HG03103 (cell line): ENCODE results near the gene CENPN.

Source experiments
- ATAC-seq: cut with Tn5 transposase; IDR thresholded peaks from one replicate; pipeline ENCODE4 v1.9.1; 2021; ENCODE audit warnings: low read depth; ENCODE audit not compliant: unreplicated experiment

CENPN gene, protein sequence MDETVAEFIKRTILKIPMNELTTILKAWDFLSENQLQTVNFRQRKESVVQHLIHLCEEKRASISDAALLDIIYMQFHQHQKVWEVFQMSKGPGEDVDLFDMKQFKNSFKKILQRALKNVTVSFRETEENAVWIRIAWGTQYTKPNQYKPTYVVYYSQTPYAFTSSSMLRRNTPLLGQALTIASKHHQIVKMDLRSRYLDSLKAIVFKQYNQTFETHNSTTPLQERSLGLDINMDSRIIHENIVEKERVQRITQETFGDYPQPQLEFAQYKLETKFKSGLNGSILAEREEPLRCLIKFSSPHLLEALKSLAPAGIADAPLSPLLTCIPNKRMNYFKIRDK

DNA sequence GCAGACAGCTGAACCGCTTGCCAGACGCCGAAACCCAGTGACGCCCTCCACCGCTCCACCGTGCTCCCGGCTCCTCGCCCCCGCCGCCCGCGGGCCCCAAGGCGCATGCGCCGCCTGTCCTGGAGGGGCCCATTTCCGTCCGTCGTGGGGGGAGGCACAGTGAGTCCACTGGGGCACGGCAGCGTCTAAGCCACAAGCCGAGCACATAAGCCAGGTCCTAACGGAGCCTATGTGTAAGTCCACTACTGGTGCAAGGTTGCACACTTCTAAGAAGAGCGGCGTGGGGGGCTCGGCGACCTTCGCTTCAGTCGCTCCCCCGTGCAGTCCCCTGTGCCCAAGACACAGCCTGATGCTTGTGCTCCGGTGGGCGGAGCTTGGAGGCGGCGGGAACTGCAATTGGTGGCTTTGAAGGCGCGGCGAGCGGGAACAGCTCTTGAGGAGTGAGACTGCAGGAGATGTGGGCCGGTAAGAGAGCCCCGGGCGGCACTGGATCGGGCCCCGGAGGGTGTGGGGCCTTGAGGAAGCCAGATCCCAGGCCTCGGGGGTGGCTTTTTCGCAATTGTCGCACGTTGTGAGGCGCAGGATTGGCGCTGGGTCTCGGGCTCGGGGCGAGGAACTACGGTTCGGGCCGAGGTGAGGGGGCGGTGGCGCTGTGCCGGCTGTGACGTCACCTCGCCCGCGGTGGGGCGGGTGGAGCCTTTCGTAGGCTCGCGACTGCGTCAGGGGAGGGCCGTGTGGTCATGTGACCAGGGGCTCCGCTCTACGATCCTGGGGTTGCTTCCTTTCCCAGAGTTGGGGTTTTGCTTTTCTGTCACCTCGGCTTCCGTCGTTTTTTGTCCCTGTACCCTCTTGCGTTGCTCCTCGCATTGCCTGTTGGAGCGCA, at the start of gene CENPN, which contains the start of gene CMC2:
CENPN (plus strand) TSS at position 402 of the 883 bp plus-strand sequence. CDS start 4,726 bp downstream, outside the sequence.
CMC2 (minus strand) TSS at position 73 of the 883 bp plus-strand sequence. CDS start 9,491 bp downstream, outside the sequence.
- ATAC-seq = peak; percentile 72

DNA sequence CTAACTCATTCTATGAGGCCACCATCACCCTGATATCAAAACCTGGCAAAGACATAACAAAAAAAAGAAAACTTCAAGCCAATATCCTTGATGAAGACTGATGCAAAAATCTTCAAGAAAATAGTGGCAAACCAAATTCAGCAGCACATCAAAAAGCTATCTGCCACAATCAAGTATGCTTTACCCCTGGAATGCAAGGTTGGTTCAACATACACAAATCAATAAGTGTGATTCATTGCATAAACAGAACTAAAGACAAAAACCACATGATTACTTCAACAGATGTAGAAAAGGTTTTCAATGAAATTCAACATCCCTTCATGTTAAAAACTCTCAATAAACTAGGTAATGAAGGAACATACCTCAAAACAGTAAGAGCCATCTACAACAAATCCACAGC, 48.7 kb upstream of the CENPN start:
- ATAC-seq = no peak

DNA sequence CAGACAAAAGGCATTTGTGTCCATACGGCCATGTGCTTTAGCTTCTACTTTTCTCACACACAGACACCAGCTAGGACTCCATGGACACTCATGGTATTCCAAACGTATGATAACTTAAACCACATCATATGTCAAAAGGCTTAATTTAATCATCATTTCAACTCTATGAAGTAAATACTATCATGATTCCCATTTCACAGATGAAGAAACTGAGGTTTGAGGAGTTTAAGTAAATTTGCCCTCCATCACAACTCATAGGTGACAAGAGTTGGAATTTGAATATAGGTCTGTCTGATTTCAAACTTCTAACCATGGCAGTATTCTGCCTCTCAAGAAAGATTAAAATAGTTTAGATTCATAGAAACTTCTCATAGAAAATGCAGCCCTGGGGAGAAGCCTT, 44.1 kb upstream of the CENPN start:
- no peak for ATAC-seq

DNA sequence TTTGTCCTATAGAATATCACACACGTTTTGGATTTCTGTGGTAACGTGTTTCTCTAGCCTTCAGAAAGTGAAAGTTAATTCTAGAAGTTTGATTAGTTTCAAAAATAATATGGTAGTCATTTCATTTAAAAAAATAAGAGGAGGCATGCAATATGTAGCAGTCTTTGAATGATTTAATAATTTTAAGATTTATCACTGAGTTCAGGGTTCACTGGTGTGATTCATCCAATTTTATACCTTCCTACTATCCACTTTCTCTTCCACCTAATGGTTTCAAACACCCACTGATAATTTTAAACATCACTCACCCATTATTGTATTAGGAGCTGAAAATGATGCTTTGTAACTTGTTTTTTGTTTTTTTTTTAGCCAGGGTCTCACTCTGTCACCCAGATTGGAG, 42.7 kb upstream of the CENPN start:
- no peak for ATAC-seq

DNA sequence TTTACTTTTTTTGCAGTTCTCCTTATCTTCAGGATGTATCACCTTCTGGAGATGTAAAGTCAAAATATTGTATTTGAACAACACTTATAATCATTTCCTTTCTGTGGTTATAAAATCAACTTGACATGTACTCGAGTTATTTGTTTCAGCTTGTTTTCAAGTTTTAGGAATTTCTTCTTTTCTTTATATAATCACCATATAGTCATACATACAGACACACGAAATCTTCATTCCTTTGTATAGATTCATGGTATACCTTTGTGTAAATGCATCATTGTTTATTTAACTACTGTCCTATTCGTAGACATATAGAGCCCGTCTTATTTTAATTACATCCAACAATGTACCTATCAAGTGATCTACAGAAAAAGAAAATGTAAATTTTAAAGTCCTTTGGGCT, 40.4 kb upstream of the CENPN start:
- no peak for ATAC-seq

DNA sequence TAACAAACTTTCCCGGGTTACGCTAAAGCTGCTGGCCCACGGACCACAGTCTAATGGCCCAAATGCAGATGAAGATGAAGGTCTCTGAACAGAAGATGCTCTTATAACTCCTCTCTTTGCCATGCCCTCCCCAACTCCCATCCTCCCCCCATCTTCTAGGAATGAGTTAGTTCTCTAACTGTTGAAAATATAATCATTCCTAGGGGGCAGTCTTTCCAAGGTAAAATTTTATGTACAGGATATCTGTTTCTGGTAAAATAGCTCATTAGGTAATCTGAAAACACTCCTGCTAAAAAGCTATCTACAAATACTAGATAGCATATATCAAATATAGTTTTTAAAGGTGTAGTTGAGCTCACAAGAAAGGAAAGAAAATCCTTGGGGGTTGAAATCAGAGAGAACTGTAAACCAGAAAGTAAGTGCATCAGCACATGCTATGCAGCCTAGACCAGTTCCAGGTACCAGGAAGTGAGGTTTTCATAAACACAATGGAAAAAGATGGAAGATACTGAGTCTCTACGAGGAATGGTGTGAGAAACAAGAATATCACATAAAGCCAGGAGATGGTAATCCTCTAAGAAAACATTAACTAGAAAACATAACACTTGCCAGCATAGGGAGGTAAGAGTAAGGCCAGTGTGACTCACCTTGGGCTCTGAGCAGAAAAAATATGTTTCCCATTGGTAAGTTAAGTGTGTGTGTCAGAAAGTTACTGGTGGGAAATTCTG, 38.5 kb upstream of the CENPN start:
- no peak for ATAC-seq

DNA sequence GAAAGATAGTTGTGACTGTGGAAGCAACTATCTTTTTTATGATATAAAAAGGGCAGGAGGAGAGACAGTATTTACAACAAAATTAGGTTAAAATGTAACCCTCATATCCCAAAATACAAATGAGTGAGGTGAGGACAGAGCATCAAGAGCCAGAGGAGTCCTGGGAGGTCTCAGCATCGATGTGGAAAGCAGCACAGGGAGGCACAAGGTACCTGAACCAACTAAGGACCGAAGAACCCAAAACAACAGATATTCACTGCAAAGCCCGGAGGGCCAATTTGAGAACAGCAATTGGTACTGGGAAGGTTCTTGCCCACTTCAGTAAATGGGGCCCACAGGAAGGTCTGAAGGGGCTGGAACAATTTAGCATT, 37.9 kb upstream of the CENPN start:
- no peak for ATAC-seq

DNA sequence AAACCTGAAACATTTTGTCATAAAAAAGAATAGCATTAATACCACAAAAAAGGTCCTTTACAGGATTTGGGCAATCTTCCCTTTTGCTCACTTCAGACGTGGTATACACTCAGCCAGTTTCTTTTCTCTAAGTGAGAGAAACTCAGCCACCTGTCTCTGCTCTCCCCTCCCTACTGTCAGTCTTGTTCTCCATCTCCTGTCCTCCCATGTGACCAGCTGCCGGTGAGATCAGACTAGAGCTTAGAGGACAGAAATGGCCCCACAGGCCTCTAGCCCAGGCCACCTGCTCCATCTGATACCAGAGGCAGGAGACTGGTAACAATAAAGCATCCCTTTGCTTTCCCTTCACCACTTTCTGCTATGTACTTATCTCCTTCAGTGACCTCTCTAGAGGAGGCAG, 35.2 kb upstream of the CENPN start:
- peak; percentile 72 for ATAC-seq

DNA sequence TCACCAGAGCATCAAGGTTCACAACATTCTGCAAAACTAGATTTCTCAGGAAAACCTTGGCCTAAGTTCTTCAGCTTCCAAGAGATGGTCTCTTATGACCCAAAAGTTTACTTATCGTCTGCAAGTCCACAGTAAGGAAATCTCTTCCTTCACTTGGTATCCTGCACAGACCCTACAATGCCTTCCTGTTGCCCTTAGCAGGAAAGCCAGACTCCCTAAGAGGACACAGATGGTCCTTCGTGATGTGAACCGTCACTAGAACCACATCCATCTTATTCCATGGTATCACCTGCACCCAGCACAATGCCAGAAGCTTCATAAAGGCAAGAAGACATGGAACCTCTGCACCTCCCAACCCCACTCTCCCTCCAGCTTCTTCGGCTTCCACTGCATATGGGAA, 34.4 kb upstream of the CENPN start:
- no peak for ATAC-seq

DNA sequence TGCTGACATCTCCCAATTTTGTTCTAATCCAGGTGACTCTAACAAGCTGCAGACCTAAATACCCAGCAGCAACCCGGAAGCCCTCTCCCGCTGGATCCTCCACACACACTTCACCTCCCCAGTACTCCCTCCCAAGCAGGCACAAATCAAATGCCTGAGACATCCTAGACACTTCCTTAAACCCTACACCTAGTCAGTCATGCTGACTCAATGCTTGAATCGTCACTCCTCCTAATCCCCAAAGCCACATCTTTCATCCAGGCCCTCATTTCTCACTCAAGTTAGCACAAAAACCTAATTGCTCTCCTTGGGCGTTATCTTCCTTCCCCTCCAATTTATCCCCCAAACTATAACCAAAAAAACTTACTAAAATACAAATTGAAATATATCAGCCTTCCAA, 33.0 kb upstream of the CENPN start:
- ATAC-seq = no peak

DNA sequence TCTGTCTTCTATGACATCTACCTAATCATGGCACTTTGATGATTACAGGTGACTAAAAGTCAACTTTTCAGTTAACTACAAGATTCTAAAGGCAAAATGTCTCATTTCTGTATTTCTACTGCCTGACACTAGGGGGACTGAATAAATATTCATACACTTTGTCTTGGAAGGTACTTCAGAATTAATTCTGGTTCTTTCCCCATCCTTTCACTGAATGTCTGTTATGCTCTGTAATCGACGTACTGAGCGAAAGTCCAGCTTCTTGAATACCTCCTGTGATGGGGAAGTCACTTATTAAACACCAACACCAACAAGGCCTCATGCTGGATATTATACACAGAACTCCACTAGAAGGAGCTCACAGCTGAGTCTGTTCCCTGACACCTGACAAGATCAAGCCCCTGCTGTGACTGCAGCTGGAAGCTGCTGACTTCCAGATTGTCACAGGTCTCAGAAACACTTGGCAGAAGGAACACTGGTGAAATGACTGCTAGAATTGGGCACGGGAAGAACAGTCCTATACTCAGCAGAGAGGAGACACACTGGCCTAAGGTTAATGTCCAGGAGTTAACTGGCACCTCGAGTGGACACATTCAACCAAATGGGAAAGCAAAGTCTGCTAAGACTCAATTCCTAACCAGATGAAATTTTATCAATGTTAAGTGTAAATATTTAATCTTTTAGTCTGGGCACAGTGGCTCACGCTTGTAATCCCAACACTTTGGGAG, 32.2 kb upstream of the CENPN start:
- no peak for ATAC-seq

DNA sequence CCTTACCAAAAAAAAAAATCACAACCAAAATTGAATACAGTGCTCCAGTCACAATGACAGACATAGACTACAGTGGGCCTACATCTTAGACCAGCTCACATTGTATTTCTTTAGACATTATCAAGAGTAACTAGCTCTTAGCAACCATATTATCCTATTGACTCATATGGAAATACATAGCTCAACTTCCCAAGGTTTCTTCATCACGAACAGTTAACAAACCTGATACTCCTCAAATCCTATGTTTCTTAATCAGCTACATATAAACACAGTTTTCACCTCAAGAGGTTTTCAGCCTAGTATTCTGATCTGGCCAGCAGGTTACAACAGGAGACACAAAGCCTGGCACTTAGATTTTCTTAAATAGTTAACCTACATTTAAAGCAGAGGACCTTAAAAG, 30.1 kb upstream of the CENPN start:
- no peak for ATAC-seq

DNA sequence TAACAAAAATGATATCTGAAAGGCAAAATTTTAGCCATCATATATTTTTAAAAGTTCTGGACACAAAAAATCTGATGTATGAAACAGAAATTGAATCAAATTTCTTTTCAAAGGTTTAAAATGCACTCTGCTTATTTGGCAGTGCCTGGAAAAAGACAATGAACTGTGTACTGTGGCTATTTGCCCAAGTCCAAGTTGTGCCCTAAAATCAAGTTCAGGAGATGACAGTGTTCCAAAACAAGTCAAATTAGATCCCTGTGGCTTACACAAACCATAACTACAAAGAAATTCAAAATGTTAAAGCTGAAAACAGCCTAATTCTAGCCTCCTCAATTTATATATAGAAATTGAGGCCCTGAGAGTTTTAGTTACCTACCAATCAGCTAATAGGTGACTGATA, 25.9 kb upstream of the CENPN start:
- no peak for ATAC-seq

DNA sequence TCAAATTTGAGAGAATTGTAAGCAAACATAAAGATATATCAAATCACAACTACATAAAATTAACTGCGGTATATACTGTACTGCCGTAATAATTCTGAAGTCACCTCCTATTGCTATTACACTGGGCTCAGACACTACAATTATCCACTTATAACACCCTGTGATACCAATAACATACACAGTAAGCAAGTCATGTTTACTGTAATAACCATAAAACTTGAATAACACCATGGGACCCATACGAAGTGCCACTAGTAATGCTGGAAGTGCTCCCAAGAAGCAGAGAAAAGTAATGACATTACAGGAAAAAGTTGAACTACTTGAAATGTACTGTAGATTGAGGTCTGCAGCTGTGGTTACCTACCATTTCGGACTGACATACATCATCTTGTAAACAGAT, 24.4 kb upstream of the CENPN start:
- no peak for ATAC-seq

DNA sequence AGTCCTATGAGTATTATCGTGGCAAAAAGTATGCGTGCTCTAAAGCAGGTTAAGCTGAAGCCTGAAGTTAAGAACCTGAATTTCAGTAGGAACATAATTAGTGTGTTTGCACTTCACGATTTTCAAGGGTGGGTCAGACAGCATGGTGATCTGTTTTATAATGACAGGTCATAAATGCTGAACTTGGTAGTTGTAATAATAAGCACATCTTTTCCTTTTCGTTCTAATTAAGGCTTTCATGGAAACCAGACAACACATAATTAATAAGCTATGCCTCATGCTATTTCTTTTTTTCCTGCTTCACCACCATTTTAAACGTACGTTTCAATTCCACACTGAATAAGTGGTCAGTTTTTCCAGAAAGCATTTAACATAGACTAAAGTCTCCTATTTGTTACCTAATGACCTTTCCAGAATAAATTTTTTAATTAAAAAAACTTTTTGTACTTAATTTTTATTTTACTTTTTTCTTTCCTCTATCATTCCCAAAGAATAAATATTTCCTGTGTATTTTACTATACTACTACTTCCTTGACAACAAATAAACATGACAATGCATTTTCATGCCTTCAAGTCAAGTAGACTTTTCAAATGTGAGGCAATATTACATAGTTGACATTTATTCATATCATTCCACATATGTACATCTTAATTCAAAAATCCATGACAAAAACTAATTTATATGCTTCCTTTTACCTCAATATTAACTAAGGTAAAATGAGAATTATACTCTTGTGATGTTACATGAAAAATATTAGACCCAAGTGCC, 22.7 kb upstream of the CENPN start:
- ATAC-seq = no peak

DNA sequence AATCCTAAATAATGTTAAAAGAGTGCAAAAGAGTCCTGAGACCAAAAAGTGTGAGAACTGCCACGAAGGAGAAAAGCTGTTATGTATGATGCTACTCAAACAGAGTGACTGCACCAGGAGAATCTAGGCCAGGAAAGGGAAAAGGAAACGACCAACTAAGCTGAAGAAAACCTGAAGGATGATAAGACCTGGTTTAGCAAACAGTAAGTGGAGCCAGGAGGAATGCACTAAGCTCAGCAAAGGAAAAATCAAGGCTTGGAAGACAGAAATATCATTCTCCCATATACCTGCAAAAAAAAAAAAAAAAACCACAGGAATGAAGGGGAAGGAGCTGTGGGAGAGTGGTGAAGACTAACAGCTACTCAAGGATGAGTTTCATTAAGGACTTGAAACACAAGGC, 21.4 kb upstream of the CENPN start:
- no peak for ATAC-seq

DNA sequence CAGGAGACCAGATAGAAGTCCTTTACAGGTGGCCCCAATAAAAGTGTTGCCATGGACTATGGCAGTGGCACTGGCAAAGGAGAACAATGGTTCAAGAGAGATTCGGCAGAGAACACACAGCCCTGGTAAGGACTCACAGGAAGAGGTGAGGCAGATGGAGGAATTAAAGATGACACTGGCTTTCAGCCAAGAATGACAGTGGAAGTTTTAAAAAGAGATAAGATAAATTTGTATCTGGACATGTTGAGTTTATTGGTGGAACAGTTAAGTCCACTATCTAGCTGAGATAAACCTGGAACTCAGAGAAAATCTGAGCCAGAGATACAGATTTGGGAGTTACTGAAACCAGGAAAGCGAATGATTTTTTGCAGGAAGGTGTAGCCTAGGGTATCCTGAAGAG, 20.5 kb upstream of the CENPN start:
- ATAC-seq = no peak

DNA sequence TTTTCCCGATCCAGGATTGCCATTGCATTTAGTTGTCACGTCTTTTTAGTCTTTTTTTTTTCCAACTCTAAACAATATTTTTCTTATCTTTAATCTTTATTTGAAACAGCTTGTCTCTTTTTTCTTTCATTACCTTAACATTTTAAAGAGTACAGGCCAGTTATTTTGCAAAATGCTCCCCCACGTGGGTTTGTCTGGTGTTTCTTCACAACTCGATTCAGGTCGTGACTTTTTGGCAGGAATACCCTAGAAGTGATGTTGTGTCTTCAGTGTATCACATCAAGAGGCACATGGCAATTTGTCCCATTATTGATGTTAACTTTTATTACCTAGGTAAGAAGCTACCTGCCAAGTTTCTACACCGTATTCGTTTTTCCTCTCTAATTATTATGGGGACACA, 18.3 kb upstream of the CENPN start:
- ATAC-seq = no peak

DNA sequence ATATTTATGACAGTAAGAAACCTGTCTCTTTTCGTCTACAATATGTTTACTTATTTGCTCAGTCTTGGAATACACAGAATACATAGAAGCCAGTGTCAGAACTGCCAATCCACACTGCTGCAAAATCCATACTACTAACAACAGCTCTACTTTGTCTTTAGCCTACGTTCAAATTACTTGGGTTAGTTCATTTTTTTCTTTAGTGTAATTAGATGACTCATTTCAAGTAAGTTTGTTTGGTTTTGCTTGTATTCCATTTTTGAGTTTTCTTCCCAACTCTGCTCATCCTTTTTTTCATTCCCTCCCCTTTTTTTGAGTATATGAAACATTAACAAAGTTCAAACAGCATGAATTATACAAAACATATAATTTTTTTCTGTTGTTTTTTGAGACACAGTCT, 17.2 kb upstream of the CENPN start:
- no peak for ATAC-seq

DNA sequence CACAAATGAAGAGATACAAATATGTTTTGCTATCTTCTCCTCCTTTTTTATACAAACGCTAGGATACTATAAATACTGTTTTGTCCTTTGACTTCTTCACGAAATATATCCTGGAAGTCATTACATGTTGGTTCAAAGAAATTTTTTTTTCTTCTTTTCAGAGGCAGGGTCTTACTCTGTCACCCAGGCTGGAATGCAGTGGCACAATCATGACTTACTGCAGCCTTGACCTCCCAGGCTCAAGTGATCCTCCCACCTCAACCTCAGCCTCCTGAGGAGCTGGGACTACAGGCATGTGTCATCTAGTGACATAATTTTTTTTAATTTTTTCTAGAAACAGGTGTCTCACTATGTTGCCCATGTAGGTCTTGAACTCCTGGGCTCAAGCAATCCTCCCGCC, 16.4 kb upstream of the CENPN start:
- ATAC-seq = no peak
